Stimulated activated CD8-positive, alpha-beta memory T cell treated with anti-CD3 and anti-CD28 coated beads, Interleukin-7, amount 100 ng/mL, for 48 hours (primary cell): ENCODE data around the gene CNTLN.
"Not testable (repeated sequence)": the region's sequence is repeated elsewhere in the genome, so short reads cannot be mapped to it uniquely, and the experiment has no call there.

ENCODE experiments used
- DNase-seq, 2 donors: peaks; one replicate each; pipeline ENCODE4 v3.0.0-alpha.2; 2020; ENCODE audit warnings: low read depth in 1 of 2; ENCODE audit errors: extremely low read depth in 1 of 2

The CNTLN gene

DNA sequence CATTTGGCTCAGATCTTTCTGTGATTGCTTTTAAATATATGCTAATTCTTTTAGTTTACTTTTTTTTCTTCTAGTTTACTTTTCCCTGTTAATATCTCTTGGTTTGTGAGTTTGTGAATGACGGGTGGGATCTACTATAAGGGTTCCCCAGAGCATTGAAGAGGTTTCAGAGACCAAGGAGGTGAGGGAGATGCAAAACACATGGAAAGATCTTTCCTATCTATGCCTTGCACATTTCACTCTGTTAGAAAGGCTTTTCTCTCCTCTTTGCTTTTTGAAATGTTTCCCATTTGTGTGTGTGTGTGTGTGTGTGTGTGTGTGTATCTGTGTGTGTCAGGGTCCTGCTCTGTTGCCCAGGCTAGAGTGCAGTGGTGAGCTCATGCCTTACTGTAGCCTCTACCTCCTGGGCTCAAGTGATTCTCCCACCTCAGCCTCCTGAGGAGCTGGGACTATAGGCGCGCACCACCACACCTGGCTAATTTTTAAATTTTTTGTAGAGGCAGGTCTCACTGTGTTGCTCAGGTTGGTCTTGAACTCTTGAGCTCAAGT is 50.7 kb downstream of the CNTLN start:
- DNase-seq, result no peak

DNA sequence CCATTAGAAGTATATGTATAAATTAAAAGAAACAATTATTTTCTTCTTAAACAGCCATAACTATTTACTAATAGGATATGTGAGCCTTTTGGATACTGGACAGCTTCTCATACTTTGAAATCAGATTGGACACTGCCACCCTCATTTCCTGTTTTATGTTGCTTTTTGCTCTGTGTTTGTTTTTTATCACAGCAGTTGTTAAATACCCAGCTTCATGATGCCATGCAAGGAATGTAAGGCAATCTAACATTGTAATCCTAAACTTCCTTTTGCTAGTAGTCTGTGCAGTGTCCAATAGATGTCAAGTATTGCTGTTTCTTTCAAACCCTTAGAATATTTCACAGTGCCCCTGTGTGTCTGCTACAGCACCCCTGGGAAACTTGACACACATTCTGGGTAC is 56.2 kb downstream of the CNTLN start:
- DNase-seq, result no peak

DNA sequence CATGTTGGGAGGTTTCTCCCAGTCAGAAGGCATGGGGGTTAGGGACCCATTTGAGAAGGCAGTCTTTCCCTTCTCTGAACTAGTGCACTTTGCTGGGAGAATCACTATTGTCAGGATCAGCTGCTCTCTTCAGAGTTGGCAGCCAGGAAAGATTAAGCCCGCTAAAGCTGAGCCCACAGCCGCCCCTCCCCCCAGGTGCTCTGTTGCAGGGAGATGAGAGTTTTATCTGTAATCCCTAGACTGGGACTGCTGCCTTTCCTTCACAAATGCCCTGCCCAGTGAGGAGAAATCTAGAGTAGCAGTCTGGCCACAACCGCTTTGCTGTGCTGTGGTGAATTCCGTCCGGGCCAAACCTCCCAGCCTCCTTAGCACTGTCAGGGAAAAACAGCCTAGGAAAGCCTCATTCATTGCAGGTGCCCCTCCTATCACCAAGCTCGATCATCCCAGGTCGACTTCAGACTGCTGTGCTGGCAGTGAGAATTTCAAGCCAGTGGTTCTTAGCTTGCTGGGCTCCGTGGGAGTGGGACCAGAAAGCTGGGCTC is 69.8 kb downstream of the CNTLN start:
- no peak for DNase-seq

- no peak for DNase-seq
Observed at GRCh38 chr9:17216011-17216410, 81.2 kb downstream of the CNTLN start.

GRCh38 chr9:17216646-17217045 is 81.8 kb downstream of the CNTLN start:
- DNase-seq, result no peak

DNA sequence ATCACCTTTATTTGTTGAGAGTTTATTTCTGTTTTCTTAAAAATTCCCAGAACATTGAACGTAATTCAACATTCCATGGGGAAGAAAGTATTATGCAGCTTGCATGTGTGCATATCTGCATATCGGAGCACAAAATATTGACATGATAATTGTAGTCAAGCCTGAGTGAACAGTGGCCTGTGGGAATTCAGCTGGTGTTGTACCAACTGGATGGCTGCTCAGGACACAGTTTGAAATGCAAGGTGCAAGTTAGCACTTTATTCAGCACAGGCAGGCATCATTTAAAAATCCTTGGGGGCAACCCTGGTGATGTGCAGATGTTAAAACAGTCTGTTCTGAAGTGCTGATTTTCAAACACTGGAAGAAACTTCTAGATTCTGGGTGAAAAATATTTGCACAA is 82.4 kb downstream of the CNTLN start:
- DNase-seq, result no peak

GRCh38 chr9:17219261-17219660 is 84.4 kb downstream of the CNTLN start:
- no peak for DNase-seq

- DNase-seq, result no peak
Observed at GRCh38 chr9:17222932-17223331, 88.1 kb downstream of the CNTLN start.

GRCh38 chr9:17225407-17225806 is 90.6 kb downstream of the CNTLN start:
- DNase-seq, result no peak

DNA sequence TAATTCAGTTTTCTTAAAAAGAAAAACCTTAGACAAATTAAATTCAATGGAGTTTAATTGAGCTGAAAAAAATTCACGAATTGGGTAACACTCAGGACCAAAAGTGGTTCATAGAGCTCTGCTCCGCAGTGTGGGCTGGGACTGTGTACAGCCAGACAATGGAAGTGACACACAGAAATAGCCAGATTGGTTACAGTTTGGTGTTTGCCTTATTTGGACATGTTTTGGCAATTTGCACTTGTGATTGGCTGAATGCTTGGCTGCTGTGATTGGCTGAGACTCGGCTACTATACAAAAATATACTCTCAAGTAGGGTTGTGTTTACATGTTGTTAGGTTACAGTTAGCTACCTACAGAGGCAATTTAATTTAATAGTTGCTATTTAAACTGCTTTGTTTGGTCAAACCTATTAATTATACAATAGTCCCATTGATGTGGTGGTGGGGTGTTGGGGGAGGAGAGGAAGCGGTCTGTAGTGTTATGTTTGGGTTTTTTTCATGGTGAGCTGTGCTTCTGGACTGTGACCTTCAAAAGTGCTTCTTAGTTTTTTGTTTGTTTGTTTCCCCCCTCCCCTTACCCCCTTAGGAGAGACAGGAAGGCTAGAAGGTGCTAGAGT is 95.2 kb downstream of the CNTLN start:
- DNase-seq, result no peak

- DNase-seq, result no peak
Observed at GRCh38 chr9:17230646-17231045, 95.8 kb downstream of the CNTLN start.

DNA sequence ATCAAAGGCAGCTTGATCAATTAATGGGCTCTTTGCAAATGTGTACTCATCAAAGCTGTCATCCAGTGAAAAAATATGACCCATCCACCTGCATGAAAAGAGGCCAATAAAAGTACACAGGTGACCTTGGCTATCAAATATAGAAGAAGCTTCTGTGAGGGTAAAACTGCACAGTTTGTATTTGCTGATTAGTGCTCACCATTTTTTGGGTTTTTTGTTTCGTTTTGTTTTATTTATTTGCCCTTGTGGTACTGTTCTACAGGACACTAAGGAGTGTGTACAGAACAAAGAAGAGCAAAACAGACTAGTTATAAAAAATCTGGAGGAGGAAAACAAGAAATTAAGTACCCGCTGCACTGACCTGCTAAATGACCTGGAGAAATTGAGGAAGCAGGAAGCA is 101.3 kb downstream of the CNTLN start:
- no peak for DNase-seq

DNA sequence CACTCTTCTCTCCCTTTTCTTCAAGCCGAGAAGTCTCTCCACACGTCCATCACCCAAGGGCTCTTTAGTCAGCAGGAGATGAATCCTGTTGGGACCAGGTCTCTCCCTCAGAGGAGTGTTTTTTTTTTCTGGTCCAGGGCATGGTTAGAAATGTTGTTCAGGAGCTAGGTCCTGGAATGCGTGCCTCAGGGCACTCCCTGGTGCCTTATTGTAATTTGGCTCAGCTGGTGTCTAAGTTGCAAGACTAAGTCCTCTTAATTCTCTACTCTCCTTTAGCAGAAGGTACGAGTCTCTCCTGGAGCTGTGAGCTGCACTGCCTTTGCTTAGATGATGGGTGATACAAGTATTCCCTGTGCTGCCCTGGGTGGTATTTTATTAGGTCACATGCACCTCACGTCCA is 111.9 kb downstream of the CNTLN start:
- DNase-seq, result no peak

GRCh38 chr9:17251100-17251499 is 116.3 kb downstream of the CNTLN start:
- no peak for DNase-seq

DNA sequence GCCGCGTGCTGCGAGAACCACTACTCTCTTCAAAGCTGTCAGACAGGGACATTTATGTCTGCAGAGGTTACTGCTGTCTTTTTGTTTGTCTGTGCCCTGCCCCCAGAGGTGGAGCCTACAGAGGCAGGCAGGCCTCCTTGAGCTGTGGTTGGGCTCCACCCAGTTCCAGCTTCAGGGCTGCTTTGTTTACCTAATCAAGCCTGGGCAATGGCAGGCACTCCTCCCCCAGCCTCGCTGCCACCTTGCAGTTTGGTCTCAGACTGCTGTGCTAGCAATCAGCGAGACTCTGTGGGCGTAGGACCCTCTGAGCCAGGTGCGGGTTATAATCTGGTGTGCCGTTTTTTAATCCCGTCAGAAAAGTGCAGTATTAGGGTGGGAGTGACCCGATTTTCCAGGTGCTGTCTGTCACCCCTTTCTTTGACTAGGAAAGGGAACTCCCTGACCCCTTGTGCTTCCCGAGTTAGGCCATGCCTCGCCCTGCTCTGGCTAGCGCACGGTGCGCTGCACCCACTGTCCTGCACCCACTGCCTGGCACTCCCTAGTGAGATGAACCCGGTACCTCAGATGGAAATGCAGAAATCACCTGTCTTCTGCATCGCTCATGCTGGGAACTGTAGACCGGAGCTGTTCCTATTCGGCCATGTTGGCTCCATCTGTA is 133.8 kb downstream of the CNTLN start:
- DNase-seq, result not testable (repeated sequence)

DNA sequence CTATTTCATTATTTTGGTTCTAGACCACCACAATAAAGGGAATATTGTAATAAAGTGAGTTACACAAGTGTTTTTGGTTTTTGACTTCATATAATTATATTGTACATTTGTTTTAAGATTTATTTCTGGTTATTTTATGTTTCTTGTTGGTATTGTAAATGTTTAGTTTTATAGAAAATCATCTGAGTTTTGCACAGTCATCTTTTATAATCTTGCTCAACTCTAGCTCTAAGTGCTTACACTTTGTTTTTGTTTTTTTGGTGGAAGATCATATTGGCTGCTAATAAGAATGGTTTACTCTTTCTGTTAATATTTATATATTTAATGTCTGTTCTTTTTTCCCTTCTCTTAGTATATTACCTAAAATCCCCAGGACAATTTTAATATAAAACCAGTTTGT is 135.0 kb downstream of the CNTLN start:
- no peak for DNase-seq

DNA sequence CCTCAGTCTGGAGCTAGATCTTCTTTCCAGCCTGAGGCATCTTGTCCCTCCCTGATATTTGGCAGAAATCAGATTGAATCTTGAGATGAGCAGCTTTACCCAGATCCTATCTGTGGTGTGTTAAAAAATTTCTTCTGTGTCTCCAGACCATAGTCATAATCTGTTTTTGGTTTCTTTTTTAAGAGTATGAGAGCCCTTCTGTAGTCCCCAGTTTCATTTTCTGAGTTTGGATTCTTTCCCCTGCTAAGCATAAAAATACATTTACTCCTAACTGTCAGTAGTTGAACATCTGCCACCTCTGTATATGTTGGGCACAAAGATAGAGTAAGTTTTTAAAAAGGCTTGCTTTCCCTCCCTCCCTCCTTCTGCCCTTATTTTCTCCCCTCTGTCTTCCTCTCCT is 137.7 kb downstream of the CNTLN start:
- DNase-seq, result no peak

GRCh38 chr9:17280350-17281012 is 145.6 kb downstream of the CNTLN start:
- no peak for DNase-seq

GRCh38 chr9:17290673-17291072 is 155.8 kb downstream of the CNTLN start:
- DNase-seq, result not testable (repeated sequence)

DNA sequence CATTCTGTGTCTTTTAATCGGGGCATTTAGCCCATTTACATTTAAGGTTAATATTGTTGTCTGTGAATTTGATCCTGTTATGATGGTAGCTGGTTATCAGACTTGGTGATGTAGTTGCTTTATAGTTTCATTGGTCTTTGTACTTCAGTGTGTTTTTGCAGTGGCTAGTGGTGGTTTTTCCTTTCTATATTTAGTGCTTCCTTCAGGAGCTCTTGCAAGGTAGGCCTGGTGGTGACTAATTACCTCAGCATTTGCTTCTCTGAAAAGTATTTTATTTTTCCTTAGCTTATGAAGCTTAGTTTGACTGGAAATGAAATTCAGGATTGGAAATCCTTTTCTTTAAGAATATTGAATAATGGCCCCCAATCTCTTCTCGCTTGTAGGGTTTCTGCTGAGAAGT is 156.9 kb downstream of the CNTLN start:
- no peak for DNase-seq

DNA sequence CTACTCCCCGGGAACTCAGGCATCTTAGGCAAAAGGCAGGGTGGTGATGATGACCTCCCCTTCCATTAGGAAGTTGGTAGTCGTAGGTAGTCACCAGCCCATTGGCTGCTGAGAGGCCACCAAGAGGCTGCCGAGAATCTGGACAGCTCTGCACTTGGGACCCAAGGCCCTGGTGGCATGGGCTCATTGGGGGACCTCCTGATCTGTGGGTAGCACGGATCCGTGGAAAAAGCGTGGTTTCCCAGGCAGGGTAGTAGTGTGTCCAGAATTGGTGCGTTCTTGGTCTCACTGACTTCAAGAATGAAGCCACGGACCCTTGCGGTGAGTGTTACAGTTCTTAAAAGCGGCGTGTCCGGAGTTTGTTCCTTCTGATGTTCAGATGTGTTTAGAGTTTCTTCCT is 158.8 kb downstream of the CNTLN start:
- no peak for DNase-seq
